ACC112 (cell line): Measurements from ENCODE around the gene SMIM31.
A peak's percentile ranks its signal among the peaks of the same experiment; 100 is the strongest.

Source experiments
- H2AFZ ChIP-seq: fragments of 200-600 bp; sonication (generic); one replicate; pipeline ENCODE4 v1.6.0; 2017; ENCODE audit warnings: antibody characterized with exemption, low read length; ENCODE audit not compliant: unreplicated experiment
- H3K27ac ChIP-seq: fragments of 200-600 bp; sonication (generic); 2 replicates; pipeline ENCODE4 v1.5.1; 2014; ENCODE audit warnings: low read depth, mild to moderate bottlenecking, antibody characterized with exemption, low read length, moderate library complexity
- H3K27me3 ChIP-seq: fragments of 200-600 bp; sonication (generic); 2 replicates; pipeline ENCODE4 v1.6.1; 2014; ENCODE audit warnings: mild to moderate bottlenecking, antibody characterized with exemption, low read length, moderate library complexity, mixed read lengths; ENCODE audit not compliant: insufficient read depth
- H3K36me3 ChIP-seq: fragments of 200-600 bp; sonication (generic); 2 replicates; pipeline ENCODE4 v1.6.1; 2016; ENCODE audit warnings: mild to moderate bottlenecking, antibody characterized with exemption, low read length, moderate library complexity, mixed read lengths; ENCODE audit not compliant: insufficient read depth
- H3K4me1 ChIP-seq: fragments of 200-600 bp; sonication (generic); one replicate; pipeline ENCODE4 v1.6.1; 2016; ENCODE audit warnings: low read length, mixed read lengths; ENCODE audit not compliant: insufficient read depth, unreplicated experiment, control insufficient read depth
- H3K4me3 ChIP-seq: fragments of 200-600 bp; sonication (generic); 2 replicates; pipeline ENCODE4 v1.5.1; 2014; ENCODE audit warnings: mild to moderate bottlenecking, low read depth, low read length
- H3K79me2 ChIP-seq: fragments of 200-600 bp; sonication (generic); one replicate; pipeline ENCODE4 v1.6.0; 2016; ENCODE audit warnings: low read length; ENCODE audit not compliant: control insufficient read depth, unreplicated experiment, insufficient read depth

Gene SMIM31

DNA sequence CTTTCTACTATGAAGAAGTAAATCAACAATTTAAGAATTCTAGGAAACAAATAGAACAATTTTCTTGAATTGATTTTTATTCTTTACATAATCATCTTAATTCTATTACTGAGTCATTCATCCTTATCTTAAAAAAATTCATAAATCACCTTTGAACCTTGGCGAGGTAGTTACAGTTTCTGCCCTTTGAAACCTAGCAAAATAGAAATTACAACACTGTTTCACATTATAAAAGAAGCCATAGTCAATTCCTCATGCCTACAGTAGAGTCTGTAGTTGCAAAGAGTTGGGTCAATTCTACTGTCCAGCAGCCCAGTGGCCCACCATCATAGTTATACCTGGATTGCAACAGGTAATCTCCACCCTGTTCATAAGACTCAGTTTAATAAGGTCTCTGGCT, 7.3 kb downstream of the SMIM31 start:
- H3K79me2 ChIP-seq: no peaks in the 10 kb centered on the region
- peaks cover 30% of the 10 kb centered on the region for H3K27me3 ChIP-seq
- no peak overlapping the region for H2AFZ ChIP-seq
- H3K36me3 ChIP-seq: no peaks in the 10 kb centered on the region
- H3K4me1 ChIP-seq: no peaks in the 10 kb centered on the region
- H3K27ac ChIP-seq: no peak overlapping the region
- H3K4me3 ChIP-seq: no peak overlapping the region

- no peak overlapping the region for H3K27ac ChIP-seq
Observed at GRCh38 chr4:164761746-164762275, 7.9 kb downstream of the SMIM31 start.

GRCh38 chr4:164765096-164765495, 11.2 kb downstream of the SMIM31 start:
- peaks cover 40% of the 10 kb centered on the region for H3K27me3 ChIP-seq
- H3K79me2 ChIP-seq: no peaks in the 10 kb centered on the region
- H3K4me3 ChIP-seq: no peak overlapping the region
- no peaks in the 10 kb centered on the region for H3K4me1 ChIP-seq
- no peak overlapping the region for H2AFZ ChIP-seq
- no peaks in the 10 kb centered on the region for H3K36me3 ChIP-seq
- H3K27ac ChIP-seq: no peak overlapping the region

More at GRCh38 chr4:164761746-164762275, 7.9 kb downstream of the SMIM31 start:
- Histone ChIP-seq H3K79me2 (no peaks in the 10 kb centered on the region), H3K36me3 (no peaks in the 10 kb centered on the region), H3K27me3 (peaks cover 33% of the 10 kb centered on the region), H2AFZ (no peak overlapping the region), H3K4me3 (no peak overlapping the region), H3K4me1 (no peaks in the 10 kb centered on the region)

GRCh38 chr4:164765833-164766232, 11.9 kb downstream of the SMIM31 start:
- H3K36me3 ChIP-seq: no peaks in the 10 kb centered on the region
- H3K4me1 ChIP-seq: no peaks in the 10 kb centered on the region
- H3K27me3 ChIP-seq: peaks cover 40% of the 10 kb centered on the region
- H3K79me2 ChIP-seq: no peaks in the 10 kb centered on the region
- H3K4me3 ChIP-seq: no peak overlapping the region
- H3K27ac ChIP-seq: no peak overlapping the region
- H2AFZ ChIP-seq: no peak overlapping the region

GRCh38 chr4:164768516-164768915, 14.6 kb downstream of the SMIM31 start:
- Histone ChIP-seq H3K4me3 (no peak overlapping the region), H3K27me3 (peaks cover 29% of the 10 kb centered on the region), H2AFZ (peak overlapping the region; percentile 67), H3K4me1 (no peaks in the 10 kb centered on the region), H3K27ac (no peak overlapping the region), H3K36me3 (no peaks in the 10 kb centered on the region), H3K79me2 (no peaks in the 10 kb centered on the region)

- Histone ChIP-seq H3K36me3 (no peaks in the 10 kb centered on the region), H3K27ac (no peak overlapping the region), H3K4me3 (no peak overlapping the region), H3K4me1 (no peaks in the 10 kb centered on the region), H3K79me2 (no peaks in the 10 kb centered on the region), H2AFZ (no peak overlapping the region), H3K27me3 (peaks cover 21% of the 10 kb centered on the region)
Observed at GRCh38 chr4:164770010-164770724, 16.2 kb downstream of the SMIM31 start.

DNA sequence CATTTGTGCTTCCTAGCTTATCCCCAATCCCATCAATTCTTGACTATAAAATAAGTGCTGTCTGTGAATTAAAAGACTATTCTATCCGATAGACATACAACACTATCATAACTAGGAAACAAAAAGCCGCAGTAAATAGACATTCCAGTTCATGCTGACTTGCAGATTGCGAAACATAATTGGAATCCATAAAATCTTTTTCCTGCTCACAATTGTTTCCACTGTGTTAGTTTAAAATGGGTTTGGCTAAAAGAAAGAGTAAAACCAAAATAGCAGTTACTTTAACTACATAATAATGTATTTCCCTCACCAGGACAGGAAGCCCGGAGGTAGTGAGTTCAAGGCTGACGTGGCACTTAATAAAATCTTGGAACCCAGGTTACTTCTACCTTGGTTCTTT, 17.2 kb downstream of the SMIM31 start:
- H3K36me3 ChIP-seq: no peaks in the 10 kb centered on the region
- H3K4me3 ChIP-seq: no peak overlapping the region
- peaks cover 17% of the 10 kb centered on the region for H3K27me3 ChIP-seq
- no peak overlapping the region for H2AFZ ChIP-seq
- no peaks in the 10 kb centered on the region for H3K79me2 ChIP-seq
- no peaks in the 10 kb centered on the region for H3K4me1 ChIP-seq
- no peak overlapping the region for H3K27ac ChIP-seq

- Histone ChIP-seq H3K36me3 (no peaks in the 10 kb centered on the region), H3K27ac (no peak overlapping the region), H2AFZ (no peak overlapping the region), H3K27me3 (peaks cover 12% of the 10 kb centered on the region; the same call in 1 of the 2 replicates), H3K4me1 (no peaks in the 10 kb centered on the region), H3K4me3 (no peak overlapping the region), H3K79me2 (no peaks in the 10 kb centered on the region)
Observed at GRCh38 chr4:164772076-164772475, 18.1 kb downstream of the SMIM31 start.

- Histone ChIP-seq H3K36me3 (no peaks in the 10 kb centered on the region), H3K4me3 (no peak overlapping the region), H3K4me1 (no peaks in the 10 kb centered on the region), H3K79me2 (no peaks in the 10 kb centered on the region), H3K27me3 (peaks cover 6% of the 10 kb centered on the region; the same call in 1 of the 2 replicates), H2AFZ (no peak overlapping the region), H3K27ac (no peak overlapping the region)
Observed at GRCh38 chr4:164779080-164779479, 25.1 kb downstream of the SMIM31 start.

DNA sequence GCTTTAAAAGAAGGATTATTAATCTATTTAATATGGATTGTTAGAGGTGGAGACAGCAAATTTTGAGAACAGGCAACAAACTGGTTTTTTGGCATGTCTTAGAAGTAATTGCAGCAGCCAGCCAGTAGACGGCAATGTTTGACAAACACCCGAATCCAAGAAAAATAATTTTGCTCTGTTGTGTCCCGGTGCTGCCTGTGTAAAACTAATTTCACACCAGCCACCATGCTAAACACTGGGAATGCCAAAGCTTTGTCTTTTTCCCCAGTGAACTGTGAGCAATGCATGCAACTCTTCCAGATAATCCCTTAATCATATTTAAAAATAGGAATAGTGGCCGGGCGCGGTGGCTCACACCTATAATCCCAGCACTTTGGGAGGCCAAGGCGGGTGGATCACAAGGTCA, 25.9 kb downstream of the SMIM31 start:
- no peaks in the 10 kb centered on the region for H3K79me2 ChIP-seq
- no peak overlapping the region for H2AFZ ChIP-seq
- no peak overlapping the region for H3K4me3 ChIP-seq
- H3K4me1 ChIP-seq: no peaks in the 10 kb centered on the region
- peaks cover 6% of the 10 kb centered on the region; the same call in 1 of the 2 replicates for H3K27me3 ChIP-seq
- no peaks in the 10 kb centered on the region for H3K36me3 ChIP-seq
- H3K27ac ChIP-seq: no peak overlapping the region

DNA sequence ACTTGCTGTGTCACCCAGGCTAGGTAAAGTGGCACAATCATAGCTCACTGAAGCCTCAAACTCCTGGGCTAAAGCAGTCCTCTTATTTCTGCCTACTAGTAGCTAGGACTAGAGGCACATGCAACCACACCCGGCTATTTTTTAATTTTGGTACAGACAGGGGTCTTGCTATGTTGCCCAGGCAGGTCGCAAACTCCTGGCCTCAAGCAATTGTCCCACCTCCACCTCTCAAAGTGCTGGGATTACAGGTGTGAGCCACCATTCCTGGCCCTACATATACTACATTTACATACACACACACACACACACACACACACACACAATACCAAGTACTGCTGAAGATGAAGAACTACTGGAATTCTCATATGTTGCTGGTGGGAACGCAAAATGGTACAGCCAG, 26.9 kb downstream of the SMIM31 start:
- Histone ChIP-seq H3K27me3 (no peaks in the 10 kb centered on the region), H3K27ac (no peak overlapping the region), H2AFZ (no peak overlapping the region), H3K4me3 (no peak overlapping the region), H3K4me1 (no peaks in the 10 kb centered on the region), H3K79me2 (no peaks in the 10 kb centered on the region), H3K36me3 (no peaks in the 10 kb centered on the region)
